Panc1 (cell line): ENCODE measurements around the gene MOAP1. TPM values are rescaled to one million over a fixed set of nuclear protein-coding genes. Genes with fewer than 3 reads are reported as not detected.

ENCODE experiments used
- ATAC-seq: fragments of 200-7000 bp; cut with Tn5 transposase; 2 replicates; pipeline ENCODE4 v1.9.1; 2020; ENCODE audit warnings: mild to moderate bottlenecking, moderate library complexity
- BruUV-seq: library from RNA; stranded (reverse); fragments of 400-500 nt; replicated peaks from 2 replicates; lab custom pipeline; 2021; lab: Mats Ljungman, UMichigan
- CTCF ChIA-PET: fragments of 300-600 bp; sonication (Branson Sonifier 250); formaldehyde crosslinking; loops from one replicate; lab custom pipeline; 2022; ENCODE audit warnings: antibody characterized with exemption; lab: Charles Lee
- POLR2A ChIA-PET: fragments of 300-600 bp; sonication (Branson Sonifier 250); formaldehyde crosslinking; loops from one replicate; lab custom pipeline; 2022; ENCODE audit warnings: antibody characterized with exemption; lab: Charles Lee
- DNase-seq: peaks from one replicate; pipeline ENCODE4 v3.0.0-alpha.2; 2010; ENCODE audit warnings: low read depth, low spot score
- H3K27ac ChIP-seq: 2 replicates; pipeline ENCODE4 v1.5.1; 2011; ENCODE audit warnings: mild to moderate bottlenecking, low read length, inconsistent platforms
- H3K27me3 ChIP-seq: fragments of 200-500 bp; sonication (Bioruptor generic); 2 replicates; pipeline ENCODE4 v1.6.0; 2014; ENCODE audit warnings: low read length, inconsistent platforms; ENCODE audit not compliant: control insufficient read depth, insufficient read depth
- H3K36me3 ChIP-seq: fragments of 200-500 bp; sonication (Bioruptor generic); 2 replicates; pipeline ENCODE4 v1.5.1; 2014; ENCODE audit warnings: inconsistent platforms, mild to moderate bottlenecking, low read length, moderate library complexity; ENCODE audit not compliant: control insufficient read depth, insufficient read depth
- H3K4me1 ChIP-seq: 2 replicates; pipeline ENCODE4 v1.5.1; 2011; ENCODE audit warnings: inconsistent platforms, mild to moderate bottlenecking, low read length, moderate library complexity; ENCODE audit not compliant: control insufficient read depth, insufficient read depth
- H3K4me3 ChIP-seq, 2 experiments: 2 replicates each; pipeline ENCODE4 v1.5.1; 2011 to 2012; ENCODE audit warnings: low read depth in 2 of 2, low read length in 2 of 2, mild to moderate bottlenecking in 2 of 2, inconsistent platforms in 1 of 2, moderate library complexity in 1 of 2
- H3K9me3 ChIP-seq: fragments of 200-500 bp; sonication (Bioruptor generic); 2 replicates; pipeline ENCODE4 v1.5.1; 2014; ENCODE audit warnings: low read depth, mild to moderate bottlenecking, inconsistent platforms, low read length, moderate library complexity; ENCODE audit not compliant: control insufficient read depth, insufficient read depth
- CTCF ChIP-seq: fragments of 450-650 bp; IDR thresholded peaks from 2 replicates; pipeline ENCODE4 v1.5.1; 2017; ENCODE audit warnings: mild to moderate bottlenecking
- POLR2AphosphoS5 ChIP-seq: IDR thresholded peaks from 2 replicates; pipeline ENCODE4 v1.6.1; 2012; ENCODE audit warnings: mild to moderate bottlenecking, low read depth, low read length, moderate library complexity
- SIN3A ChIP-seq: IDR thresholded peaks from 2 replicates; pipeline ENCODE4 v1.6.1; 2012; ENCODE audit warnings: low read depth, mild to moderate bottlenecking, low read length, moderate library complexity, borderline replicate concordance; ENCODE audit not compliant: insufficient read depth
- TCF7L2 ChIP-seq: IDR thresholded peaks from 2 replicates; pipeline ENCODE4 v1.6.1; 2011; ENCODE audit warnings: mild to moderate bottlenecking, low read depth, low read length, inconsistent platforms
- in situ Hi-C: cut with HindIII; loops from 2 replicates; pipeline ENCODE4 v1.10.0; 2016; ENCODE audit warnings: low sequenced_read_pairs, low pct_unique_long_range_greater_than_20kb
- intact Hi-C: fragments of 100-400 bp; cut with micrococcal nuclease; formaldehyde crosslinking; loops from one replicate; pipeline ENCODE4 v1.10.0; 2022; ENCODE audit not compliant: unreplicated experiment
- total RNA-seq: library from RNA; stranded (reverse); gene quantifications from one replicate; pipeline ENCODE4 v1.2.1, GENCODE V29; 2021; ENCODE audit not compliant: unreplicated experiment
- TF ChIP-seq, protein P1 (sequence below), 2 experiments: IDR thresholded peaks; 2 replicates each; pipeline ENCODE4 v1.6.1; 2011 to 2012; ENCODE audit warnings: low read depth in 2 of 2, control low read depth in 1 of 2, low read length in 1 of 2, mild to moderate bottlenecking in 1 of 2, moderate library complexity in 1 of 2; ENCODE audit not compliant: insufficient read depth in 1 of 2

The MOAP1 gene
- total RNA-seq, 1 experiment from 2014 or later = 6.9 TPM

DNA sequence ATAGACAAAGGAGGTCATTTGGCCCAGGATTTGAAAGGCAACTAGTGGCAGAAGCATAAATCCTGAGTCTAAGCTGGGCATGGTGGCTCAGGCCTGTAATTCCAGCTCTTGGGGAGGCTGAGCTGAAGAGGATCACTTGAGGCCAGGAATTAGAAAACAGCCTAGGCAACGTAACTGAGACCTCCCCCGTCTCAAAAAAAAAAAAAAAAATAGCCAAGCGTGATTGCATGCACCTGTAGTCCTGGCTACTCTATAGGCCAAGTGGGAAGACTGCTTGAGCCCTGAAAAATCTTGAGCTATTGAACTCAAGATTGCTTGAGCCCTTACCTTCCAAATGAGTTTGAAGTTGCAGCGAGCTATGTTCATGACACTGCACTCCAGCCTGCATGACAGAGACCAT is 14.3 kb upstream of the MOAP1 start:
- no TSS peak for BruUV-seq
- ChIA-PET CTCF (no interaction called here), POLR2A (no interaction called here)
- Histone ChIP-seq H3K4me3 (no peak overlapping the region), H3K9me3 (no peaks in the 10 kb centered on the region), H3K36me3 (peaks cover 3% of the 10 kb centered on the region; the same call in 1 of the 2 replicates), H3K27me3 (no peaks in the 10 kb centered on the region), H3K4me1 (no peaks in the 10 kb centered on the region), H3K27ac (no peak overlapping the region)
- intact Hi-C loops = no loop called here
- no peak for TF ChIP-seq POLR2AphosphoS5
- TF ChIP-seq TCF7L2 = no peak
- TF ChIP-seq SIN3A = no peak
- TF ChIP-seq CTCF = no peak
- TF ChIP-seq, protein P1, sequence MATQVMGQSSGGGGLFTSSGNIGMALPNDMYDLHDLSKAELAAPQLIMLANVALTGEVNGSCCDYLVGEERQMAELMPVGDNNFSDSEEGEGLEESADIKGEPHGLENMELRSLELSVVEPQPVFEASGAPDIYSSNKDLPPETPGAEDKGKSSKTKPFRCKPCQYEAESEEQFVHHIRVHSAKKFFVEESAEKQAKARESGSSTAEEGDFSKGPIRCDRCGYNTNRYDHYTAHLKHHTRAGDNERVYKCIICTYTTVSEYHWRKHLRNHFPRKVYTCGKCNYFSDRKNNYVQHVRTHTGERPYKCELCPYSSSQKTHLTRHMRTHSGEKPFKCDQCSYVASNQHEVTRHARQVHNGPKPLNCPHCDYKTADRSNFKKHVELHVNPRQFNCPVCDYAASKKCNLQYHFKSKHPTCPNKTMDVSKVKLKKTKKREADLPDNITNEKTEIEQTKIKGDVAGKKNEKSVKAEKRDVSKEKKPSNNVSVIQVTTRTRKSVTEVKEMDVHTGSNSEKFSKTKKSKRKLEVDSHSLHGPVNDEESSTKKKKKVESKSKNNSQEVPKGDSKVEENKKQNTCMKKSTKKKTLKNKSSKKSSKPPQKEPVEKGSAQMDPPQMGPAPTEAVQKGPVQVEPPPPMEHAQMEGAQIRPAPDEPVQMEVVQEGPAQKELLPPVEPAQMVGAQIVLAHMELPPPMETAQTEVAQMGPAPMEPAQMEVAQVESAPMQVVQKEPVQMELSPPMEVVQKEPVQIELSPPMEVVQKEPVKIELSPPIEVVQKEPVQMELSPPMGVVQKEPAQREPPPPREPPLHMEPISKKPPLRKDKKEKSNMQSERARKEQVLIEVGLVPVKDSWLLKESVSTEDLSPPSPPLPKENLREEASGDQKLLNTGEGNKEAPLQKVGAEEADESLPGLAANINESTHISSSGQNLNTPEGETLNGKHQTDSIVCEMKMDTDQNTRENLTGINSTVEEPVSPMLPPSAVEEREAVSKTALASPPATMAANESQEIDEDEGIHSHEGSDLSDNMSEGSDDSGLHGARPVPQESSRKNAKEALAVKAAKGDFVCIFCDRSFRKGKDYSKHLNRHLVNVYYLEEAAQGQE (IDR thresholded peaks at IDR 0.05; ENCODE audit: insufficient read depth in 1 of 2, low read depth in 2 of 2, low read length in 1 of 2) = no peak
- ATAC-seq = no peak
- no peak for DNase-seq
- in situ Hi-C loops = no loop called here

- no peak for ATAC-seq
- CTCF ChIA-PET = interaction anchor here (0.7 kb wide), 1 partner anchor 702 kb away, joined by 6 read pairs; no protein-coding TSS in a partner anchor
- in situ Hi-C loops = no loop called here
- DNase-seq = no peak
- no peak overlapping the region for H3K4me3 ChIP-seq
- no TSS peak for BruUV-seq
- no peaks in the 10 kb centered on the region for H3K4me1 ChIP-seq
- no peak overlapping the region for H3K27ac ChIP-seq
- no peak for TF ChIP-seq POLR2AphosphoS5
- TF ChIP-seq TCF7L2 = no peak
- TF ChIP-seq CTCF = no peak
- no peak for TF ChIP-seq SIN3A
- TF ChIP-seq, protein P1 (IDR thresholded peaks at IDR 0.05; ENCODE audit: insufficient read depth in 1 of 2, low read depth in 2 of 2, low read length in 1 of 2) = no peak
- H3K9me3 ChIP-seq = no peaks in the 10 kb centered on the region
- POLR2A ChIA-PET = no interaction called here
- H3K27me3 ChIP-seq = no peaks in the 10 kb centered on the region
- H3K36me3 ChIP-seq = no peaks in the 10 kb centered on the region
- intact Hi-C loops = no loop called here
These were observed 10.8 kb upstream of the MOAP1 start for GRCh38 chr14:93195316-93195999.
